ENCODE results near the gene DEPP1.

Gene DEPP1

DNA sequence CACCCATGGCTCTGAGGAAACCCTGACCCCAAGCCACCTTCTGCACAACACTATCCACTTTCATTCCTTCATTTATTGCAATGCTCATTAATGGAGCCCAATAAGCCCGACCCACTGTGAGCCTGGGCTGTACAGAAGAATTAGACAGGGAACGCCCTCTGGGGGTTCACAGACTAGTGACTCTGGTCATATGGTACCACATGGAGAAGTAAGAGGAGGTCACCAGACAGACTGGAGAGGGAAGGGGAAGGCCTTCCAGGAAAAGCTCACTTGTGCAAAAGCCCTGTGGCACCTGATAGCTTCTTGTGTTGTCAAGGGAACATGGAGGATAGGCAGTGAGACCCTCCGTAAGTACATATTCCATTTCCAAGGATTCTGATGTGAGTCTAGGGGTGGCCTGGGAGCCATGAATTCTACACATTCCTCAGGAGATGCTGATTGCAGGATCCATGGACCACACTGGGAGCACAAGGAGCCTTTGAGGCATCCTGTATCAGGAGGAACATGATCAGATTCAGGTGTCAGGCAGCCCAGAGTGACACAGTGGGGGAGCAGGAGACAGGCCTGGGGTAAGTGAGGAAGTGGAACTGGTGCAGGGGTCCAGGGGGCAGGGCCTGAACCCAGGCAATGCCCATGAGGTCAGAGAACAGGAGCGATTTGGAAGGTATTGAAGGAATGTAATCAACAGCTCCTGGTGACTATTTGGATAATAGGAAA, 47.5 kb downstream of the DEPP1 start:
- no peak for DNase-seq

GRCh38 chr10:44929356-44930255, 49.0 kb downstream of the DEPP1 start:
- DNase-seq = no peak

- no peak for DNase-seq
Observed at GRCh38 chr10:44928462-44928861, 50.1 kb downstream of the DEPP1 start.

- no peak for DNase-seq
Observed at GRCh38 chr10:44927352-44927751, 51.3 kb downstream of the DEPP1 start.

DNA sequence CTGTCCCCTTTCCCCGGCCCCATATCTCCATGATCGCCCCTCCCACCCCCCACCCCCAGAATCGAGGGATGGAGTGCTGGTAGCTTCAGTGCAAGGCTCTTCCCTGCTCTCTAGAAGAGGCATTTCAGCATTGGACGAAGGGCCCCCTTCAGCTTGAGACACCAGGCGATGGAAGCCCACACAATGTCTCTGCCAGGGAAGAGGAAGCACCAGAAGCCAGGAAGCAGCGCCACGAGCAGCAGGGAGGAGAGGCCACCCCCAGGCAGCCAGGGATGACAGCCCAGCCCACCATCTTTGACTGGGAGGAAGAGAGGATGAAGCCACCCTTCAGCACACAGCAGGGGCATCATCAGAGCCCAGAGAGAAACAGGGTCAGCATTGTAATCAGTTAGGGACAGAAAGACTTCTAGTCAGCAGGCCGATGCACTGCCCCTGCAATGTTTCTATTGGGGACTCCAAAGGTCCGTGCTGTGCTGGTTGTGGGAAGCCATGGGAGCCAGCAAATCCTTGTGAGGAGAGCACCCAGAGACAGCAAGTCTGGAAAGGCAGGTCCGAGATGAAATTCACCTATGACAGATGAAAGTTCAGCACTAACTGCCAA, 51.8 kb downstream of the DEPP1 start:
- no peak for DNase-seq
